ENCODE measurements around the gene KCNMA1.

- TF ChIP-seq, protein P1, sequence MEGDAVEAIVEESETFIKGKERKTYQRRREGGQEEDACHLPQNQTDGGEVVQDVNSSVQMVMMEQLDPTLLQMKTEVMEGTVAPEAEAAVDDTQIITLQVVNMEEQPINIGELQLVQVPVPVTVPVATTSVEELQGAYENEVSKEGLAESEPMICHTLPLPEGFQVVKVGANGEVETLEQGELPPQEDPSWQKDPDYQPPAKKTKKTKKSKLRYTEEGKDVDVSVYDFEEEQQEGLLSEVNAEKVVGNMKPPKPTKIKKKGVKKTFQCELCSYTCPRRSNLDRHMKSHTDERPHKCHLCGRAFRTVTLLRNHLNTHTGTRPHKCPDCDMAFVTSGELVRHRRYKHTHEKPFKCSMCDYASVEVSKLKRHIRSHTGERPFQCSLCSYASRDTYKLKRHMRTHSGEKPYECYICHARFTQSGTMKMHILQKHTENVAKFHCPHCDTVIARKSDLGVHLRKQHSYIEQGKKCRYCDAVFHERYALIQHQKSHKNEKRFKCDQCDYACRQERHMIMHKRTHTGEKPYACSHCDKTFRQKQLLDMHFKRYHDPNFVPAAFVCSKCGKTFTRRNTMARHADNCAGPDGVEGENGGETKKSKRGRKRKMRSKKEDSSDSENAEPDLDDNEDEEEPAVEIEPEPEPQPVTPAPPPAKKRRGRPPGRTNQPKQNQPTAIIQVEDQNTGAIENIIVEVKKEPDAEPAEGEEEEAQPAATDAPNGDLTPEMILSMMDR (IDR thresholded peaks at IDR 0.05): no peak
- TF ChIP-seq POLR2A (IDR thresholded peaks at IDR 0.05): no peak
Observed at GRCh38 chr10:76905251-76905650, 732.4 kb downstream of the KCNMA1 start.
